Globus pallidus (tissue), 1 donor: ENCODE results near the gene STX17.
A peak's percentile ranks its signal among the peaks of the same experiment; 100 is the strongest.
"Not testable (repeated sequence)": the region's sequence is repeated elsewhere in the genome, so short reads cannot be mapped to it uniquely, and the experiment has no call there.

Experiments
- DNase-seq: peaks from one replicate; pipeline ENCODE4 v3.0.0-alpha.2; 2015; ENCODE audit warnings: low spot score

Gene STX17

DNA sequence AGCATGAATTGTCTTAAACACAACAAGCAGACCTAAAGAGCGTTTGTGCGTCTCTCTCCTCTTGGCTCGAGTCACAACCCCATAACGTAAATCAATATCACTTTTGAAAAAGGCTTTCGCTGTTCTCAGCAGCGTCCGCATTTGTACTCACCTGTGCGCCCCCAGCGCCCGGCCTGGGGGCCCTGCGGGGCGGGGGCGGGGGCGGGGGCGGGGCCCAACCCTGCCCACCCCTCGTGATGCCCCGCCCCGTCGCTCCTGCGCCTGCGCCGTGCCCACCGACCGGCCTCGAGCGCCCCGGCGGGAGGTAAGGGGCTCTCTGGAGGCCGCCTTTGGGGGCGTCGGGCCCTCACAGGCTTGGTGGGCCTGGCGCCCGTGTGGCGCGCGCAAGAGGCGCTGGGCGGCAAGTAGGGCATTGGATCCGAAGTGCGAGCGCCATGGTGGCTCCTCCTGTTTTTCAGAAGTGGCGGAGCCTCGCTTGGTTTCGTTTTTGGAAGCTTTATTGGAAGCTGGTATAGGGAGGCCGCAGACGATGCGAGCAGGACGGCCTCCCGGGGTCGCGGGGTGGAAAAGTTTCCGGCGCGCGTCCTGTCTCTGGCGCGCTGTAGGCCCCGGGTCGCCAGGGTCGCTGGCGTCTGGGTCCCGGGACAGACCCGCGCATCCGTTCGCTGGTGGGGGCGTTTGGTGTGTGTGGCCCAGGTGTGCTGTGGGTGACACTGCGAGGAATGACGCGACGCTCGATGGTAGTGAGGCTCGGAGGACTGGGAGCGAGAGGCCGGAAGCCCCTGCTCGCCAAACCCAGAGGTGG lies at the start of gene STX17:
Gene STX17, plus strand, starts transcription at position 252 of the 805 bp plus-strand sequence. CDS start 8,586 bp downstream, outside the sequence.
- DNase-seq: peak; percentile 71

DNA sequence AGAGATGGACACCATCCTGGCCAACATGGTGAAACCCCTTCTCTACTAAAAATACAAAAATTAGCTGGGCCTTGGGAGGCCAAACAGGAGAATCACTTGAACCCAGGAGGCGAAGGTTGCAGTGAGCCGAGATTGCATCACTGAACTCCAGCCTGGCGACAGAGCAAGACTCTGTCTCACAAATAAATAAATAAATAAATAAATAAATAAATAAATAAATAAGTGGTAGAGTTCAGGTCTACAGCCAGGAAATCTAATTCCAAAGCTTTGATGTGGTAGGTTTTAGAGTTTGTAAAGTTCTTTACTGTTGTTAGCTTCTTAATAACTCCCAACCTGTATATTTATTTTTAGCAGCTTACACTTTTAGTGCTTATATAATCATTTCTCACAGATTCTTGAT lies 48.9 kb upstream of the STX17 start:
- not testable (repeated sequence) for DNase-seq

DNA sequence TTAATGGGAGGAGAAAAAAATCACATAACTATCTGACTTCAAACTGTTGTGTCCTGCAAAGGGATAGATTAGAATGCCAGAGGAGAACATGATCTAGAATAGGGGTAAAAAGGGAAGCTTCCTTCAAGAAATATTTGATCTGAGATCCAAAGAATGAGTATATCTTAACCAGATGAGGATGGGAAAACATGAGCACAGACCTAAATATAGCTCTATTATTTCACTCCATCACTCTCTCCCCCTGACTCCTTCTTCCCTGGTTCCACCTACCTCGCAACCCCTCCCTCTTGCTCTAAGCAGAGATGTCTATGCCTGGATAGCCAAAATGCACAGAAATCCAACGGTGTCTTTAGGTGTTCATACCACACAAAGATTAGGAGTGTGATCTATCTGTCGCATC lies 48.4 kb upstream of the STX17 start:
- DNase-seq: no peak

DNA sequence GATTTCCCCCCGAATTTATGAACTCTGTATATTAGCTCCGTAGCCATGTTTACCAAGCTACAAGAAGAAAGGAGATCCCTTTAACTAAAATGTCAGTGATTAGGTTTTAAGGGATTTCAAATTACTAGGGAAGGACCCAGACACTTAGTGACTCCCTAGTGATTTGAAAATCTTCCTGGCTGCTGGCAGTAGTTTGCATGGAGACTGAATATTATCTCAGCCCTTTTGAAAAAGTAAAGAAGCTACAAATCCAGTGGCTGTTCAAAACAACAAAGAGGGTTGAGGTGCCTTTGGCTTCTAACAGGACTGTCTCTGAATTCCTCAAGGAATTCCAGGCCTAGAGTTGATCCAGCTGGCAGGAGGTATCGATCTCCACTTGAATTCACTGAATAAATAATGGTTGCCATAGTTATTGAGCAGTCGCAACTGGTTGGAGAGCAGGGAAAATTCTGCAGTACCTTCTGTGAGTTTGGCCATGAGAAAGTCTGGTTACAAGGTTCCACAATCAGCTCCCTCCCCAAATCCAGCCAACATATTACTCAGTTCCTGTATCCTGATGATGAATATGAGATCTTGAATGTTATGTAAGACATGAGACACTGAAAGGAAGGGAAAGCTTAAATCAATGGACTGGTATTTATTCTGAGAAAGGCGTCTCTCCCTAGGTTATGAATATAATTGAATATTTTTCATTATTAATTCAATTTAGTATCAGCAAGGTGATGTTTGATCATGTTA lies 47.0 kb upstream of the STX17 start:
- DNase-seq: peak; percentile 6

DNA sequence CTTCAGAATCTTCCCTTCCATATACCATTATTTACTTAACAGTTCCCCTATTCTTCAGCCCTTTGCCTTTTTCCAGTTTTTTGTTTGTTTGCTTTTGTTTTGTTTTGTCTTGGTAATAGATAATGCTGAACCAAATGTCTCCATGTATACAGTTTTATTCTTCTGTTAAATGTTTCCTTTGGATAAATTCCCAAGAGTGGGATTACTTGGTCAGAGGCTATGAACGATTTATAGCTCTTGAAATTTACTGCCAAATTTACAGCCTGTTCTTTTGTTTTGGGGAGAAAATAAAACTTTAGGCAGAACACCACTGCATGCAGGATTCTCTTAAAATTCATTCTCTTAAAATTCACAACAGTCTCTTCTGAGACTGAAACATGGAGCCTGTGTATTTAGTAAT lies 46.2 kb upstream of the STX17 start:
- no peak for DNase-seq

DNA sequence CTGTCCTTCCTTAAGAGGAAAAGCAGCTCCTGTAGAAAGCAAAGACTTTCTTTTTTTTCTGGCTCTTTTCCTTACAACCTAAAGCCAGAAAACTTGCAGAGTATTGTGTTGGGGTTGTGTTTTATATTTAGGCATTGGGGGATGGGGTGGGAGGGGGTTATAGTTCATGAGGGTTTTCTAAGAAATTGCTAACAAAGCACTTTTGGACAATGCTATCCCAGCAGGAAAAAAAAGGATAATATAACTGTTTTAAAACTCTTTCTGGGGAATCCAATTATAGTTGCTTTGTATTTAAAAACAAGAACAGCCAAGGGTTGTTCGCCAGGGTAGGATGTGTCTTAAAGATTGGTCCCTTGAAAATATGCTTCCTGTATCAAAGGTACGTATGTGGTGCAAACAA lies 42.5 kb upstream of the STX17 start:
- no peak for DNase-seq

DNA sequence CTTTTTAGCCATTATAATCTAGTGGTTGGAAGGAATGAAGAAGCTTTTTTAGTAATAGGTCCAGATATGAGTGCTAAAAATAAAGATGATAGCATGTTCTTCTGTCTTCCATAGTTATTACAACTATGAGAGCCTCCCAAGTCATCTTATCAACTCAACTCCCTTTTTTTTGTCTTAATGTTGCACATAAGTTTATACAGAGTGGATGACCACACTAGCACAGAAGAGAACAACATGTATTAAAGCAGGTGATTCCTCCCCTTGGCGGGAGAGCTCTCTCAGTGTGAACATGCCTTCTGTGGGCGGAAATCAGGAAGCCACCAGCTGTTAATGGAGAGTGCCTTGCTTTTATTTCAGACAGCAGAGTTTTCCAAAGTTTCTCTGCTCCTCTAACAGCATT lies 40.1 kb upstream of the STX17 start:
- DNase-seq: no peak

DNA sequence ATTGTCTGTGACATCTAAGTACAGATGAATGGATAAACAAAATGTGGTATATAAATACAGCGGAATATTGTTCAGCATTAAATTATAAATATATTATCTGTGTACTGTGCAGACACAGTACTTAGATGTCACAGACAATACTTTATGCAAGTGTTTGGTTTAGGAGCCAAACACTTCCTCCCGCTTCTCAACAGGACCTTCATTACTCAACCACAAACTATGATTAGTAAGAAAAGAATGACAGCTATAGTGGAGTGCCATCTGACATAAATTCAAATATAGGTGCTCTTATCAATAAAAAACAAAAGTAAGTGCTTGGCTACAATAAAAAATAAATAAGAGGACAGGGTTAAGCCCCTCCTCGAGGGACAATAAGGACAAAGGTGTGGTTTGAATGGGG lies 38.9 kb upstream of the STX17 start:
- no peak for DNase-seq

DNA sequence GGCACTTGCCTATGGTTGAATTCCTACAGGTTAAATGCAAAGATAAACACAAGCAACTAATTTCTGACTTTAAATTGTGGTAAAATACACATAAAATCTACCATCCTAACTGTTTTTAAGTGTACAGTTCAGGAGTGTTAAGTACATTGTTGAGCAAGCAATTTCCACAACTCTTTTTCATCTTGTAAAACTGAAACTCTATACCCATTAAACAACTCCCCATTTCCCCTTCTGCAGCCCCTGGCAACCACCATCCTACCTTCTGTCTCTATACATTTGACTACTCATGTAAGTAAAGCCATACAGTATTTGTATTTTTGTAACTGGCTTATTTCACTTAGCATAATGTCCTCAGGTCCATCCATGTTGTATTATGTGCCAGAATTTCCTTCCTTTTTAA lies 38.5 kb upstream of the STX17 start:
- no peak for DNase-seq

DNA sequence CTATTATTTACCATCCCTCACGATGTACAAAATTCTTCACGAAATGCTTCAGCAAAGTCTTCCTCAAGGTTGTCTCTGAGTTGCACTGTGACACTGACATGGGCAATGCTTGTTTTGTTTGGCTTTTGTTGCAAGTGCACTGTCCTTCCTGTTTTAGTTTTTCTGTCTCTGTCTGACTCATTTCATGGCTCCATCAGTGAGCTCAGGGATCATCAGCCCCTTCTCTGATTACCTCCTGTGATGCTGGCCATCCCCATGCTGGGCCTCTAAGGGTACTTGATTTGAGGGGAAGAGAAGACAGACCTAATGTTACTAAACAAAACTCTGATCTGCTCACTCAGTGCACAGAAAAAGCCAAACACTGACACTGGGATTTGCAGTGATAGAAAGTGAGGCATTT lies 37.6 kb upstream of the STX17 start:
- DNase-seq: no peak

DNA sequence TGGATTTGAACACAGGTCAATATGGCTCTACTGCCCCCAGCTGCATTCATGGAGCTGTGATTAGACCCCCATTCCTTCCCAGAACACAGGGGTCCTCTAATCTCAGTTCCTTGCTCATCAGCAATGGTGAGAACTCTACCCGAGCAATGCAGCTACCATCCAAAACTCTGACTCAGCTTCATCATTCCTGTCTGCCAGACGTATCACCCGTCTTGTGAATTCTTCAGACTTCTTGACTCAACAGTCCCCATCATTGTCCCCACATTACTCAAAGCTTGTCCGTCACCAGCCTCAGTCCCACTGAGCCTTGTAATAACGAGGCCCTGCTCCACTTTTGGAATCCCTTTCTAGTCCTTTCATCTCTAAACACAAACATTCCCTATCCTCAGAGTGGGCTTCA lies 36.3 kb upstream of the STX17 start:
- no peak for DNase-seq

DNA sequence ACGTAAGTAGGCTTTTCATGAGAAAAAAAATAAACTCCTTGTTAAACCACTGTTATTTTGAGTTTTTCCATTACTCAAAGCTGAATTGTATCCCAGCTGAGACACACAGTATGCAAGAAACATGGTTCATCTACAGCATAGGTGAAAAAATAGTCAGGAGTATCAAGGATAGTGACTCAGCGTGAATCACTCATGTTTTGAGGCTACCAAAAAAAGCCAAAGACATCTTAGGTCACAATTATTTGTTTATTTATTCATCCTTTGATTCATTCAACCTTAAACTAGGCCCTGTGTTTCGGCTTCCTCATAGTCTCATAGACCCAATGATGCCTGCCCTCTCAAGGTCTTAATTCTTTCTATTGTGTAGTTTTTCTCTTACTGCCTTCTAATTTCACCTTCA lies 32.9 kb upstream of the STX17 start:
- DNase-seq: no peak

DNA sequence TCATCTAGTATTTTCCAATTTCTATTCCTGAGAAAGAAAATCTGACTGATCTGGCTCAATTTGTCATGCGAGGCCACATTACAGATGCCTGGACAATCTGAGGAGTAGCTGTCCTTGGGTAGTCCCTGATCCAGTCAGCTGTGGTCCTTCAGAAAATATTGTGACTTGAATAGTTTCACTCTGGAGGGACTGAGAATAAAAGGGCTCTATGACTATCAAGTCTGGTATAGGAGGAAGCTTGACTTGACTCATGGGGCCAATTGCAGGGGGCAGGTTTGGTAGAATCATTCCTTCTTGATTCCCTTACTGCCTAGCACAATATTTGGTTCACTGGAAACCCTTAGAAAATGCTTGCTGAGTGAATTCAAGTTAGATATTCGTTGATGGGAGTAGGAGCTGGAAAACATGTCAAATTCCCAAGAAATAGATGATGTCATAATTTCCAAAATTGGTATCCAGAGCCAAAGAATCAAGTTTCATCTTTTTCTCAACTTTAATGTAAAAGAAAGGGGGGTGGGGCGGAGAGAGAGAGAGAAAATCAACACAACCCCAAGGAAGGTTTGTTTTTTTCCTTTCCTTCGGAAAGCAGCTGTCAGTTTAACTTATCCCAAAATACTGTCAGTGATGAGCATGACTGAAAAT lies 32.4 kb upstream of the STX17 start:
- DNase-seq: no peak

DNA sequence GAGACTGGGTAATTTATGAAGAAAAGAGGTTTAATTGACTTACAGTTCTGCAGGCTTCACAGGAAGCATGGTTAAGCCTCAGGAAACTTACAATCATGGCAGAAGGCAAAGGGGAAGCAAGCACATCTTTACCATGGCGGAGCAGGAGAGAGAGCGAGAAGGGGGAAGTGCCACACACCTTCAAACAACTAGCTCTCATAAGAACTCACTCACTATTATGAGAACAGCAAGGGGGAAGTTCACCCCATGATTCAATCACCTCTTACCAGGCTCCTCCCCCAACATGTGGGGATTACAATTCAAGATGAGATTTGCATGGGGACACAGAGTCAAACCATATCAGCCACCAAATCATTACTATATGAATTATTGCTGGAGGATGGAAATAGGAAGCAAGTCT lies 30.3 kb upstream of the STX17 start:
- DNase-seq: no peak

DNA sequence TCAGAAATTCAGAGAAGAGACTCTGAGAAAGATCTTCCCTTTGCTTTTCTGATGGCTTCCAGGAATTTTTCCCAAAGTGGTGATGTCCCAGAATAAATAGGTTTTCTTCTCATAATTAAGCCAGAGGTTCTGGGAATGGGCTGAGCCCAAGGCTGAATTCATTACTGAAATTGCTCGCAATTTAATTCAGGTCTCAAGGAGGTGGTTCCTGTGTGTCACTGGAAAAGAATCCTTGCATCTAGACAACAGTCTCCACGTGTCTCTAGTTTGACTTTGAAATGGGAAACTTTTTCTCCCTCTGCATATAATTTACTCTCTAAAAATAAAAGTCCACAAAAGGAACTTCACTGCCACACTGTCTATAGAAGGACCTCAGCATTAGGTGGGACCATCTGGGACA lies 27.8 kb upstream of the STX17 start:
- DNase-seq: no peak

DNA sequence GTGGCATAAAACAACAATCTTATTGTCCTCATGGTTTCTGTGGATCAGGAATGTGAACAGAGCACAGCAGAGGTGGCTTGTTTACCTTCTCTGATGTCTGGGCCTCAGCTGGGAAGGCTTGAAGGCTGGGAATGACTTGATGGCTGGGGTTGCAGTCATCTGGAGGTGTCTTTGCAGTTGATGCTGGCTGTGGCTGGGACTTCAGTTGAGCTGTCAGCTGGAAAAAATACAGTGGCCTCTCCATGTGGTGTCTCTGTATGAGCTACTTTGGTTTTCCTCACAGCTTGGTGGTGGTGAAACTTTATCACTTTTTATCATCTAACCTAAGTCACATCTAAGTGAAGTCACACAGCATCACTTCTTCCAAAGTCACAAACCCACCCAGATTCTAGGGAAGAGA lies 24.7 kb upstream of the STX17 start:
- DNase-seq: no peak

DNA sequence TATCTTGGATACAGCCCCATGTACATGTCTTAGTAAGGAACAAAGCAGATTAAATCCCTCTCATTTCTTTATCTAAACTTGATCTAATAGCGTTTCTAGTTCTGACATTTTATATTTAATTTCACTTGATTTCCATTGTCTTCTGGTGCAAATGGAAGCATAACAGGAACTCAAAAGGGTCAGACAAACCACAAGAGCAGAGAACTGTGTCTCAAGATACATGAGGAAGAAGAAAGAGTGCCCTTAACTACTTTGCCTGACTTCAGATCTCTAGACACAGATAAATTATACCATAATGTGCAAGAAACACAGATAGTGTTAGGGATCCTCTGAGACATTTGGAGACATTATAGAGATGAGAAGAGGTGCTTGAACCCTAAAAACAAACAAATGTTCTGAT lies 20.7 kb upstream of the STX17 start:
- DNase-seq: no peak

DNA sequence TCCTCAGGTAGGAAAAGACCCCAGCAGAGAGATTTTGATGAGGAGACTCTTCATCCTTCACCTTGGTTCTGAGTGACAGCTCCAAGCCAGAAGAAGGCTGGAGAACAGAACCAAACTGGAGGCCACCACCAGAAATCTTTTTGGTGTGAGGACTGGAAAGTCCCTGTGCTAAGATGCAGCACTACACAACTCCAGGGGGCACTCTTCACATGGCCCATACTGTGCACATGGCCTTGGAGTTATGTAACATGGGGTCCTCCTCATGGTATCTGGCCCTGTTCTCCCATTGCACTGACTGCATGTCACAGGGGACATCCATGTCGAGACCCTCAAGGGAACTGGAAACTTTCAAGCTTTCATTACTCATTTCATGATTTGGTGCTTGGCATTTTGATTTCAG lies 17.3 kb upstream of the STX17 start:
- DNase-seq: no peak

DNA sequence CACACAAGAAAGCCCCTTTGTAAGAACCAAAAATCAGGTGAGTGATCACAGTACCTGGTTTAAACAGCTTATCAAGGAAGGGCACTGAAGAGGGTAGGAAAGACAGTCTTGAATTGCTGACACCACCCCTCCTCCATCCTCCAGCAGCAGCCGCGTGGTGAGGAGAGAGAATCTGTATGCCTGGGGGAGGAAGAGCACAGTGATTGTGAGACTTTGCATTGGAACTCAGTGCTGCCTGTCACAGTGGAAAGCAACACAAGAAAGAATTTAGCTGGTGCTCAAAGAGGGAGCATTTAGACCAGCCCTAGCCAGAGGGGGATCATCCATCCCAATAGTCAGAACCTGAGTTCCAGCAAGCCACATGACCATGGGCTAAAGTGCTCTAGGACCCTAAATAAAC lies 11.6 kb upstream of the STX17 start:
- no peak for DNase-seq

DNA sequence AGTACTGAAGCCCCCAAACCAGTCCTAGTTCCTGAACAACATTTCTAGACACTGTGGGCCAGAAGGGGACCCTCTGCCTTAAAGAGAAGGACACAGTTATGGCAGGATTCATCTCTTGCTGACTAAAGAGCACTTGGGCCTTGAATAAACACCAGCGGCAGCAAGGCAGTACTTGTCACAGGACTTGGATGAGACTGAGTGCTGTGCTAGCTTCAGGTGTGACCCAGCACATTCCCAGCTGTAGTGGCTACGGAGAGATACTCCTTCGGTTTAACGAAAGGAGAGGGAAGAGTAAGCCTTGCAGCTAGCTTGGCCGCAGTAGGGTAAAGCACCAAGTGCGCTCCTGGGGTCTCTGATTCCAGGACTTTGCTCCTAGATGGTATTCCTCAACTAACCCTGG lies 10.9 kb upstream of the STX17 start:
- DNase-seq: no peak

DNA sequence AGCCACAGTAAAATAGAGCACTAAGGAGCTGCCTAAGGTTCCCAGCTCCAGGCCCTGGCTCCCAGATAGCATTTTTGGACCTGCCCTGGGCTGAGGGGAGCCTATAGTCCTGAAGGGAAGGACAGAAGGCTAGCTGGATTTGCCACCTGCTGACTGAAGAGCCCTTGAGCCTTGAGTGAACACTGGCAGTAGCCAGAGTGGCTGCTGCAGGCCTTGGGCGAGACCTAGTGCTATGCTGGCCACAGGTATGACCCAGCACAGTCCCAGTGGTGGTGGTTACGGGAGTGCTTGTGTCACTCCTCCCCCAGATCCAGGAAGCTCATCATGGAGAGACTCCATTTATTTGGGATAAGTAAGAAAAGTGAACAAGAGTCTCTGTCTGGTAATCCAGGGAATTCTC lies 10.3 kb upstream of the STX17 start:
- no peak for DNase-seq

DNA sequence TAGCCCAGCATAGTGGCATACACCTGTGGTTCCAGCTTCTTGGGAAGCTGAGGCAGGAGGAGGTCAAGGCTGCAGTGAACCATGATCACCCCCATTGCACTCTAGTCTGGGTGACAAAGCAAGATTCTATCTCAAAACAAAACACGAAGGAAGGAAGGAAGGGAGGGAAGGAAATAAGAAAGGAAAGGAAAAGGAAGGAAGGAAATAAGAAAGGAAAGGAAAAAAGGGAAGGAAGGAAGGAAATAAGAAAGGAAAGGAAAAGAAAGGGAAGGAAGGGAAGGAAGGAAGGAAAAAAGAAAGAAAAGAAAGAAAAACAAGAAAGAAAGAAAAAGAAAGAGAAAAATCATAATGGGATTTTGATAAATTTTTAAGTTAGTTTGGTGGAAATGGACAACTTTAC lies 3.1 kb upstream of the STX17 start:
- DNase-seq: no peak

DNA sequence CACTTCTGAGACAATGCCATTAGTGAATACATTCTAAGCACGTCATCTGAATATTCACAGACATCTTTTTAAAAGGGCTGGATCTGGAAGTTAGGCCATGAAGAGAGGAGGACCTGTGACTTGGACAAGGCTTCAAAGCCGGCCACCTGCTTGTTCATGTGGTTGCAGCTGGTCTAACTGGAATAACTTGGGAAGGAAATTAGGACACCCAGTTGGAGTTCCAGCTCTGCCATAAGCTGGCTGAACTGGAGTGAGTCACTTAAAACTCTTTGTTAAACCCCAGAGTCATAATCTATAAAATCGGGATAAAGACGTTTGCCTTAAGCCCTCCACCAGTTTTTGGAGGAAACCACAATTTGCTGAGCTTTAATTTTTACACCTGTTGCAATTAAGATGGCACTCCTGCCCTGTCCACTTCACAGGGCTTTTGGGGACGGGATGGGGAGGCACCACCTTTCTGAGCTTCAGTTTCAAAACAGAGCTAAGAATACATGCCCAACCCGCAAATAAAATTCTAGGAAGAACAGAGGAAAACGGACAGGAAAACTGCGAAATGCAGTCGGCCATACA lies 536 bp upstream of the STX17 start:
- DNase-seq: no peak
